Cardiac fibroblast (primary cell): ENCODE measurements around the gene AGBL3.

Experiments used
- DNase-seq, 2 donors: peaks; one replicate each; pipeline versions ENCODE4 v3.0.0 to v3.0.0-alpha.2; 2010; ENCODE audit warnings: low read depth in 2 of 2
- H3K4me3 ChIP-seq, 2 donors: replicated peaks in 1 of 2; 1 replicate in 1 of 2; 2 replicates in 1 of 2; pipeline ENCODE4 v1.5.1; 2011; ENCODE audit warnings: low read depth in 2 of 2, low read length in 2 of 2, mild to moderate bottlenecking in 2 of 2, moderate library complexity in 1 of 2
- TF ChIP-seq, protein P1 (sequence below): IDR thresholded peaks from one replicate; pipeline ENCODE4 v1.5.1; 2011; ENCODE audit warnings: low read depth, mild to moderate bottlenecking, low read length, inconsistent platforms

AGBL3 gene

DNA sequence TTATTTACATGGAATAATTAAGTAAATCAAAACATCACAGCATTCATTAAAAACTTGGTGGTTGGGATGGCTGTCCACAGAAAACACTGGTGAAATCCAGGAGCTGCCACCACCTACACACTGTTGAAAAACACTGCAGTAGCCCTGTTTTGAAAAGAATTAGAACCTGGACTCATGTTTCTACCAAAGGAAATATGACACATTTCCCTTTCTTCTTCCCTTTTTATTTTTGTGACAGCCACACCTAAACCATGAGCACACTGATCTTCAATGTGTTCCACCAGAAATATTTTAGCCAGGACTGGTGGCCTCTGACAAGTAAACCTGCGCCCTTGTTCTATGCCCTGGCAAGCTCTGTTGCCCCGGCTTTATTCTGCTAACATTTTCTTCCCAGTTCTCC, 164.8 kb downstream of the AGBL3 start:
- TF ChIP-seq, protein P1, sequence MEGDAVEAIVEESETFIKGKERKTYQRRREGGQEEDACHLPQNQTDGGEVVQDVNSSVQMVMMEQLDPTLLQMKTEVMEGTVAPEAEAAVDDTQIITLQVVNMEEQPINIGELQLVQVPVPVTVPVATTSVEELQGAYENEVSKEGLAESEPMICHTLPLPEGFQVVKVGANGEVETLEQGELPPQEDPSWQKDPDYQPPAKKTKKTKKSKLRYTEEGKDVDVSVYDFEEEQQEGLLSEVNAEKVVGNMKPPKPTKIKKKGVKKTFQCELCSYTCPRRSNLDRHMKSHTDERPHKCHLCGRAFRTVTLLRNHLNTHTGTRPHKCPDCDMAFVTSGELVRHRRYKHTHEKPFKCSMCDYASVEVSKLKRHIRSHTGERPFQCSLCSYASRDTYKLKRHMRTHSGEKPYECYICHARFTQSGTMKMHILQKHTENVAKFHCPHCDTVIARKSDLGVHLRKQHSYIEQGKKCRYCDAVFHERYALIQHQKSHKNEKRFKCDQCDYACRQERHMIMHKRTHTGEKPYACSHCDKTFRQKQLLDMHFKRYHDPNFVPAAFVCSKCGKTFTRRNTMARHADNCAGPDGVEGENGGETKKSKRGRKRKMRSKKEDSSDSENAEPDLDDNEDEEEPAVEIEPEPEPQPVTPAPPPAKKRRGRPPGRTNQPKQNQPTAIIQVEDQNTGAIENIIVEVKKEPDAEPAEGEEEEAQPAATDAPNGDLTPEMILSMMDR, result no peak
- H3K4me3 ChIP-seq, result no peak overlapping the region
- no peak for DNase-seq

DNA sequence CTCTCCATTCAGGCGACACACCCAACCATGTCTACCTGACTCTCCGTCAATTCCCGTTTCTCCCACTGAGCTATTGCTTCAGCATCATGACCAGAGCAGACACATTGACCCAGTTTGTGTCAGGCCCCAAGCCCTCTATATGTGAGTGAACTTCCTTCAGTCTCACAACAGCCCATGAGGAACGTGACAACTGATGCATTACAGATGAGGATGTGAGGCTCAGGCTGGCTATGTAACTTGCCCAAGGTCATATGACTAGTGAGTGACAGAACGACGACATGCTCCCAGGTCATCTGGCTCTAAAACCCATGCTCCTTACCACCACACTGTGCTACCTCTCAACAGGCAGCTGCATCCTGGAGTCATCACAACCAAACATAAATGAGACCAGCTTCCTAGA, 165.2 kb downstream of the AGBL3 start:
- no peak for DNase-seq
- TF ChIP-seq, protein P1, result no peak
- no peak overlapping the region for H3K4me3 ChIP-seq

DNA sequence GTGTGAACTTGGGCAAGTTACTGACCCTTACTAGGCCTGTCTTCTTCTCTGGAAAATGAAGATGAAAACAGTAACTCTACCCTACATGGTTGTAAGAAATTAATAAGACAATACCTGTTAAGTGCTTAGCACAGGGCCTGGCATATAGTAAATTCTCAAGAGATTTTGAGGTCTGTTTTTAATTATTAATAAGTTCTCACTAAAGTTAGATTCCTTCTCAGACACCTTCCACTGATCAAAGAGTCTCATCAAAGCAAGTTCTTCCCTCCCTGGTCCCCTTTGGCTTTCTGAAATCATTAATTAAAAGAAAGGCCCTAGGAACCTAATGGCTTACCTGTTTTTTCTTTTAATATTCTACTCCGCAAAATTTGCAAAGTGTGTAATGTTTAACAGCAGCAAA, 166.1 kb downstream of the AGBL3 start:
- DNase-seq, result no peak
- H3K4me3 ChIP-seq, result no peak overlapping the region
- TF ChIP-seq, protein P1, result no peak

DNA sequence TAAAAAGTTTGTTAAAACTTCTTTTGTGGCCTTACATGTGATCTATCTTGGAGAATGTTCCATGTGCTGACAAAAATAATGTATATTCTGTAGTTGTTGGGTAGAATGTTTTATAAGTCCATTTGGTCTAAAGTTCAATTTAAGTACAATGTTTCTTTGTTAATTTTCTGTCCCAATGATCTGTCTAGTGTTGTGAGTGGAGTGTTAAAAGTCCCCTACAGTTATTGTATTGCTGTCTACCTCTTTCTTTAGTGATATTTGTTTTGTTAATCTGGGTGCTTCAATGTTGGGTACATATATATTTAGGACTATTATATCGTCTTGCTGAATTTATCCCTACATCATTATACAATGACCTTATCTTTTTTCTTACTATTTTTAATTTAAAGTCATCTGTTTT, 168.4 kb downstream of the AGBL3 start:
- DNase-seq, result no peak
- H3K4me3 ChIP-seq, result no peak overlapping the region
- TF ChIP-seq, protein P1, result no peak

DNA sequence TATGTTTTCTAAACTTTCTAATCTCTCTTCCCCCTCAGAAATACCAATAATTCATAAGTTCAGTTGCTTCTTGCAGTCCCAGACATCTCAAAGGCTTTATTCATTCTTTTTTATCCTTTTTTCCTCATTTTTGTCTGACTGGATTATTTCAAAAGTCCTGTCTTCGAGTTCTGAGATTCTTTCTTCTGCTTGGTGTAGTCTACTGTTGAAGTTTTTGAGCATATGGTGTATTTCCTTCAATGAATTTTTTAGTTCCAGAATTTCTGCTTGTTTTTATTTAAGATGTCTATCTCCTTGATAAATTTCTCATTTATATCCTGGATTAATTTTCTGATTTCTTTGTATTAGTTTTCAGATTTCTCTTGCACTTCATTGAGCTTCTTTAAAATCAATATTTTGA, 170.0 kb downstream of the AGBL3 start:
- DNase-seq, result no peak
- no peak overlapping the region for H3K4me3 ChIP-seq
- TF ChIP-seq, protein P1, result no peak

DNA sequence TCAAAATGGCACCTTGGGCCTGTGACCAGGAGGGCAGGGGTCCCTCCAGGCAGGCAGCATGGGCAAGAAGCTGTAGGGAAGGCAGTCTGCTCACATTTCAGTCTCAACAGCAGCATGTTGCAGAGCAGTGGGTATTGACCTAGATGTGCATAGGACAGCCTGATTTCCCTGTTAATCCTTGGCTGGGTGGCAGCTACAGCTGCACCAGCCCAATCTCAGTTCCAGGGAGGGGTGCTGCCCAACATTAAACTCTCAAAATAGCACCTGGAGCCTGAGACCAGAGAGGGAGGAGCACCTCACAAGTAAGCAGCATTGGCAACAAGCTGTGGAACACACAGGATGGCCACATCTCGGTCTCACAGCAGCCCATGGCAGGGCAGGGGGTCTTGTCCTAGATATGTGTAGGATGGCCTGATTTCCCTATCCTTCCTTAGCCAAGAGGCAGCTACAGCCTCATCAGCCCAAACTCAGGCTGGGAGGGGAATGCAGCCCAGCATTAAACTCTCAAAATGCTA, 171.9 kb downstream of the AGBL3 start:
- TF ChIP-seq, protein P1, result no peak
- no peak for DNase-seq
- no peak overlapping the region for H3K4me3 ChIP-seq

DNA sequence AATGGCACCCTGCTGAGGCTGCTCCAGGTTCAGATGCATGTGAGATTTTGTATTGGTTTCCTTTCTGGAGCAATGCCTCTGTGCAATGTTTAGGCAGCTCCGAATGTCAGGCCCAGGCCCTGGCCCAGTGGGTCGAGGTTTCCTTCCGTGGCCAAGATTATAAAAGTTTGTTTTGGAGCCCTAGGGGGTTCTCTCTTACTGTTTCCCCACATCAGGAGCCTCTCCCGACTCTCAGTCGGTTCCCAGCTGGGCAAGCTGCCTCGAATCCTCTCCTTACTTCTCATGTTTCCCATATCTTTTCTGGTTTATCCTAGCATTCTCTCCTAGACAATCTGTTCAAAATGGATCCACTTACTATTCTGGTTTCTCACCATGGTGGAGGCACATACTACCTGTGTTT, 172.6 kb downstream of the AGBL3 start:
- no peak for DNase-seq
- H3K4me3 ChIP-seq, result no peak overlapping the region
- TF ChIP-seq, protein P1, result no peak
